ENCODE measurements around the gene SLC12A1. TPM values are rescaled to one million over a fixed set of nuclear protein-coding genes. Genes with fewer than 3 reads are reported as not detected.
A peak's percentile ranks its signal among the peaks of the same experiment; 100 is the strongest.

The SLC12A1 gene
- total and polyA plus RNA-seq, 8 donors: 0.03 to 0.23 (median 0.05) TPM; not detected in 5

- H3K27ac ChIP-seq: no peak overlapping the region
- no peaks in the 10 kb centered on the region for H3K27me3 ChIP-seq
- peaks cover 0 to 3% (median 0%) of the 10 kb centered on the region in 3 donors for H3K4me1 ChIP-seq
- intact Hi-C loops (cut with DNase I): loop anchor here in 1 of 3 donors (10.0 kb wide), 1 partner anchor 1087 kb away; no protein-coding TSS in a partner anchor
- DNase-seq (no peak), FAIRE-seq (no peak), ATAC-seq (no peak)
- no peaks in the 10 kb centered on the region for H3K36me3 ChIP-seq
- H3K9me3 ChIP-seq: no peaks in the 10 kb centered on the region
- 73 to 80% methylated on average over 4 of the region's 4 CpGs for WGBS, 2 donors
- TF ChIP-seq, protein P1, sequence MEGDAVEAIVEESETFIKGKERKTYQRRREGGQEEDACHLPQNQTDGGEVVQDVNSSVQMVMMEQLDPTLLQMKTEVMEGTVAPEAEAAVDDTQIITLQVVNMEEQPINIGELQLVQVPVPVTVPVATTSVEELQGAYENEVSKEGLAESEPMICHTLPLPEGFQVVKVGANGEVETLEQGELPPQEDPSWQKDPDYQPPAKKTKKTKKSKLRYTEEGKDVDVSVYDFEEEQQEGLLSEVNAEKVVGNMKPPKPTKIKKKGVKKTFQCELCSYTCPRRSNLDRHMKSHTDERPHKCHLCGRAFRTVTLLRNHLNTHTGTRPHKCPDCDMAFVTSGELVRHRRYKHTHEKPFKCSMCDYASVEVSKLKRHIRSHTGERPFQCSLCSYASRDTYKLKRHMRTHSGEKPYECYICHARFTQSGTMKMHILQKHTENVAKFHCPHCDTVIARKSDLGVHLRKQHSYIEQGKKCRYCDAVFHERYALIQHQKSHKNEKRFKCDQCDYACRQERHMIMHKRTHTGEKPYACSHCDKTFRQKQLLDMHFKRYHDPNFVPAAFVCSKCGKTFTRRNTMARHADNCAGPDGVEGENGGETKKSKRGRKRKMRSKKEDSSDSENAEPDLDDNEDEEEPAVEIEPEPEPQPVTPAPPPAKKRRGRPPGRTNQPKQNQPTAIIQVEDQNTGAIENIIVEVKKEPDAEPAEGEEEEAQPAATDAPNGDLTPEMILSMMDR (IDR thresholded peaks at IDR 0.05): no peak
- H3K4me3 ChIP-seq: no peak overlapping the region
These were observed 75.6 kb downstream of the SLC12A1 start for GRCh38 chr15:48281674-48282073.

DNA sequence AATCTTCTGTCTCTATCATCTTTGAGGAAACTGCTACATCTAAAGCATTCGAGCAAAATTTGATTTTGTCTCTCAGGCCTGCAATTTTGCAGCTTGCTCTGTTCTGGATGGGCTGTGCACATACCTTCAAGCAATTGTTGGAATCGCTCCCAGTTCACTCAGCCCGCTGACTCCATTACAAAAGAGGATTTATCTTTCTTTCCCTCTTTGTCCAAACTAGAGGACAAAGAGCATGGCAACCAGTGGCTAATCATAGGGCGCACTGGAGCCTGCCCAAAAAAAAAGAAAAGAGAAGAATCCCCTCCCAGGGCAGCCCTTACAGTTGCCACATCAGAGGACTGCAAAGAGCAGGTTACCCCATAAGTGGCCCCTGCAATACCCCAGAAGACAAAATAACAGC lies 76.1 kb downstream of the SLC12A1 start:
- Histone ChIP-seq H3K27me3 (no peaks in the 10 kb centered on the region), H3K36me3 (no peaks in the 10 kb centered on the region), H3K27ac (no peak overlapping the region), H3K9me3 (no peaks in the 10 kb centered on the region), H3K4me3 (no peak overlapping the region), H3K4me1 (peaks cover 0 to 3% (median 0%) of the 10 kb centered on the region in 3 donors)
- intact Hi-C loops (cut with DNase I): loop anchor here in 1 of 3 donors (10.0 kb wide), 1 partner anchor 1087 kb away; no protein-coding TSS in a partner anchor
- 68 to 76% methylated on average over 4 of the region's 4 CpGs for WGBS, 2 donors
- TF ChIP-seq, protein P1 (IDR thresholded peaks at IDR 0.05): no peak
- DNase-seq (no peak), ATAC-seq (no peak), FAIRE-seq (no peak)

GRCh38 chr15:48283396-48284145 lies 77.5 kb downstream of the SLC12A1 start:
- intact Hi-C loops (cut with DNase I): loop anchor here in 1 of 3 donors (10.0 kb wide), 1 partner anchor 1089 kb away; no protein-coding TSS in a partner anchor
- Histone ChIP-seq H3K4me1 (peaks cover 0 to 3% (median 0%) of the 10 kb centered on the region in 3 donors), H3K27ac (no peak overlapping the region), H3K9me3 (no peaks in the 10 kb centered on the region), H3K27me3 (no peaks in the 10 kb centered on the region), H3K4me3 (no peak overlapping the region), H3K36me3 (no peaks in the 10 kb centered on the region)
- TF ChIP-seq, protein P1 (IDR thresholded peaks at IDR 0.05): no peak
- 22 to 25% methylated on average over 6 of the region's 6 CpGs for WGBS, 2 donors
- FAIRE-seq (no peak), DNase-seq (no peak), ATAC-seq (peak in 3 of 4 donors; percentile 33 to 39 (median 35))

DNA sequence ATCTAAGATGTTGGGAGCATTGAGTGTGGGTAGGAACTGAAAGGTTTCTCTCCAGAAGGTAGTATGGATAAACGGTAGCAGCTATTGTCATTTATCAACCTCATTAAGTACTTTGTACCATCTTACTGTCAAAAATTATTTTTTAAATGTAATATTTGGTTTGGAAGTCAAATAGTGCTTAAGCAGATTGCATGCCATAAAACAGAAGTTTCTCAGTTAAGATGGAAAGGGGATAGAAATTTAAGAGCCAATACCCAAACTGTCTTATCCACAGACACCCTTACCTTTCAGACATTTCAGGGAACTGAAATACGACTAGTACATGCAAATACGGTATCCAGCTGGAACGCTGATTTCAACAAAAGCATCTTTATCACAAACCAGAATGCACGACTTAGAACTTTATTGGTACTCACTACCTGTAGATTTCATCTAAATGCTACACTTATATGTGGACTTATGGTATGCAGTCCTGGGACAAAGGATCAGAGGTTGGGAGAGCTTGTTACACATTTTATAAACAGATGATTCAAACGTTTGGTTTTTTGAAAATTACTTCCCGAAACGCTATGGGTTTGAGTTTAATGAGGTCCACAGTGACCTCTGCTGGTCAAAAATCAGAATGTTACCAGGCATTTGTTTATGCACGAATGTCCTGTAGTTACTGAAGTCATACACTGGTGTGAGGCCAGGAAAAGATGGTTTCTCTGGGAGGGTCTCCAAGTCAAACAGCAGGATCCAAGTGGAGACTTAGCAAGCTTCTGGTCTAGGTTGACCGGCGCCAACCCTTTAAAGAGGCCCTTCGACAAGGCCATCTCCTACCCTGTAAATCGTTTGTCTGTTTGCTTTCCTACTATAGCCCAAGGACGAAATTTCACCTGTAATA lies 79.5 kb downstream of the SLC12A1 start:
- intact Hi-C loops (cut with DNase I): loop anchor here in 1 of 3 donors (10.0 kb wide), 1 partner anchor 1091 kb away; no protein-coding TSS in a partner anchor
- peak; percentile 90 to 98 (median 96) for ATAC-seq
- no peaks in the 10 kb centered on the region for H3K9me3 ChIP-seq

More for the DNA sequence above, 79.5 kb downstream of the SLC12A1 start:
- 8 to 10% methylated on average over 14 of the region's 14 CpGs for WGBS, 2 donors
- peaks cover 0 to 3% (median 0%) of the 10 kb centered on the region in 3 donors for H3K4me1 ChIP-seq
- TF ChIP-seq, protein P1 (IDR thresholded peaks at IDR 0.05): peak; percentile 43 to 75 (median 63)
- H3K27ac ChIP-seq: no peak overlapping the region
- no peaks in the 10 kb centered on the region for H3K27me3 ChIP-seq
- no peaks in the 10 kb centered on the region for H3K36me3 ChIP-seq
- H3K4me3 ChIP-seq: peak overlapping the region in 1 of 4 donors; percentile 13
- DNase-seq: peak in 4 of 6 donors; percentile 25 to 68 (median 51)
- peak; percentile 94 for FAIRE-seq
